NCI-H526 (cell line): ENCODE data around the gene WWC1.
A peak's percentile ranks its signal among the peaks of the same experiment; 100 is the strongest.
"Not testable (repeated sequence)": the region's sequence is repeated elsewhere in the genome, so short reads cannot be mapped to it uniquely, and the experiment has no call there.

Source experiments
- DNase-seq, 2 experiments: peaks; one replicate each; lab custom pipeline; 2025; lab: John Stamatoyannopoulos, UW

The WWC1 gene

DNA sequence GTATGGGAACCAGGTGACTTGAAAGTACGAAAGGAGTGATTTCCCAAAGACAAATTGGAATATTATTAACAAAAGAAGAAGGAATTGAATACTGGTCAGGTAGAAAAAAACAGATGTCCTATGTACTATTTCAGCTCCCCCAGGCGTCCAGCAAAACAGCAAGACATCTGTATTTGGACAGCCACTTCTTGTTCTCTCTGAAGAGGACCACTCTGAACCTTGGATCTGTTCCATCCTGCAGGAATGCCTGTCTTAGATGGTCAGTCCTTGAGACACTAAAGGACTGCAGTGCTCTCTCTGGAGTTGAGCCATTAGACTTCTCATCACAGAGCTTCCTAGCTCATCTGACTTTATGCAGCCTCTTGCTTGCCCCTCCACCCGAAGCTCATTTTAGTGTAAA, 120.4 kb downstream of the WWC1 start:
- DNase-seq, result no peak

DNA sequence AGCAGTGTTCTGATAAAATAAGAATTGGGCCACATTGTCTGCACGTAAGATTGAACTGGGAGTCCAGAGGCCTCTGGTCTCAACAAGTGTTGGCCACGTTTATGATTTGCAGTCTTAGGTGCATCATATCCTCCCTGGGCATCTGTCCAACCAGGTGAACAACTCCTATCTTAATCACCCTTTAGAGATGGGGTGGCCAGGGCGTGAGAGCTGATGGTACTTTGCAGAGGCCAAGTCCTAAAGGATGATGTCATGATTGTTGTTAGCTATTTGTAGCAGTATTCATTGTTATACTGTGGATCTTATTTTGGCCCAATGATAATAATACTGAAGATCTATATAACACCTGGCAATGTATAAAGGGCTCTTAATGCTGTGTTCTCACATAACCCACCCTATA, 121.6 kb downstream of the WWC1 start:
- no peak for DNase-seq

- DNase-seq, result no peak
Observed at GRCh38 chr5:168413596-168413995, 122.2 kb downstream of the WWC1 start.

DNA sequence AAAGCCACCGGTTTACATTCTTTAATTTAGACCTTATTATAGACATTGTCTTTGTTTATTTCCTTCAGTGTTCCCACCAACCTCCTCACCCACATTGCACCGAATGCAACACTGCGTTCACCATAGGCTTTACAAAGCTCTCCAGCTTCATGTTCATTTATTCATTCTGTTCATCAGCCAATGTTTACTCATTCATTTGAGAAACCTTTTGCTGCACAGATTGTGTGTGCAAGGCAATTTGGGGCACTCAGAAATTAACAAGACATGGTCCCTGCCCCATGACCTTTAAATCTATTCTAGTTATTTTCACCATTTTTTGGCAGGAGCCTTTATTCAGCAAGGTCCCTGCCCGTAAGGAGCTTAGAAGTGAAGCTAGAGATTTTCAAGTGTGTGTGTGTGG, 124.0 kb downstream of the WWC1 start:
- no peak for DNase-seq

- no peak for DNase-seq
Observed at GRCh38 chr5:168415971-168416370, 124.5 kb downstream of the WWC1 start.

DNA sequence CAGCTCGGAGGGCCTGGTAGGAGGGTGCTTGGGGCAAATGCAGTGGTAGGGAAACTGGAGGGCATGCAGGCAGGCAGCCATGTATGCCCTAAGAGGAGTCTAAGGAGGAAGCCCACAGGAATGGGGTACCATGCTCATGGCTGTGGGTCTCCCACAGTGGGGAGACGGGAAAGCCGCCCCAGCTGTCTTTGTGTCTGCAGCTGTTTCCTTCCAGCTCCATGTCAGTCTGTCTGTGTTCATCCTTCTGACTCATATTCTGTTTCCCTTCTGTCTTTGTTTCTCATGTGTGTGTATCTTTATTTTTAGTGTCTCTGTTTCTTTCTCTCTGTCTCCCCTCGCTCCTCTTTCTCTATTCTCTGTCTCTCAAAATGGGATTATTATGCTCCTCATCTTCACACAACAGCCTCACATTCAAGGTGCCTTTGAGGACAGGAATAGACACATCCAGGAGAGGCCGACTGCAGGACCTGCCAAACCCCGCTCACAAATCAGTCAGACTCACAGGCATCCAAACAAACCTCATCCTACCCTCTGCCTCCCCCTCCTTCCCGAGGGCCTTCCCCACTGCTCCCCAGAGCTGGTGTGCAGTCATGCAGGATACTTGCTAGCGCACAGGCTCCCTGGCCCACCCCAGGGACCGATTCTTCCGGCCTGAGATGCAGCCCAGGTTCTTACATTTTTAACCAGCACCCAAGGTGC, 126.4 kb downstream of the WWC1 start:
- DNase-seq, result no peak

- DNase-seq, result no peak
Observed at GRCh38 chr5:168420461-168420860, 129.0 kb downstream of the WWC1 start.

DNA sequence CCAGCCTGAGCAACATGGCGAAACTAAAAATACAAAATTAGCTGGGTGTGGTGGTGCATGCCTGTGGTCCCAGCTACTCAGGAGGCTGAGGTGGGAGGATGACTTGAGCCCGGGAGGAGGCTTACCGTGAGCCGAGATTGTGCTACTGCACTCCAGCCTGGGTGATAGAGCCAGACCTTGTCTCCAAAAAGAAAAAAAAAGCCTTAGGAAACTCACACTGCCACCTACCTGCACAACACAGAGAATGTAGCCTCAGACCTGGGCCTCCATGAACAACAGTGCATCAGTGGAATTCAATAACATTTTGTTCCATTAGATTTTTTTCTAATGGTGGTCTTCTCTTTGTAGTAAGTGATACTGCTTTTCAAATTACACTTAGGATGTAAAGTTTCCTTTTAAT, 131.0 kb downstream of the WWC1 start:
- peak in 1 of 2 experiments; percentile 15 for DNase-seq

- DNase-seq, result no peak
Observed at GRCh38 chr5:168423478-168423877, 132.0 kb downstream of the WWC1 start.

GRCh38 chr5:168423971-168424370, 132.5 kb downstream of the WWC1 start:
- no peak for DNase-seq

DNA sequence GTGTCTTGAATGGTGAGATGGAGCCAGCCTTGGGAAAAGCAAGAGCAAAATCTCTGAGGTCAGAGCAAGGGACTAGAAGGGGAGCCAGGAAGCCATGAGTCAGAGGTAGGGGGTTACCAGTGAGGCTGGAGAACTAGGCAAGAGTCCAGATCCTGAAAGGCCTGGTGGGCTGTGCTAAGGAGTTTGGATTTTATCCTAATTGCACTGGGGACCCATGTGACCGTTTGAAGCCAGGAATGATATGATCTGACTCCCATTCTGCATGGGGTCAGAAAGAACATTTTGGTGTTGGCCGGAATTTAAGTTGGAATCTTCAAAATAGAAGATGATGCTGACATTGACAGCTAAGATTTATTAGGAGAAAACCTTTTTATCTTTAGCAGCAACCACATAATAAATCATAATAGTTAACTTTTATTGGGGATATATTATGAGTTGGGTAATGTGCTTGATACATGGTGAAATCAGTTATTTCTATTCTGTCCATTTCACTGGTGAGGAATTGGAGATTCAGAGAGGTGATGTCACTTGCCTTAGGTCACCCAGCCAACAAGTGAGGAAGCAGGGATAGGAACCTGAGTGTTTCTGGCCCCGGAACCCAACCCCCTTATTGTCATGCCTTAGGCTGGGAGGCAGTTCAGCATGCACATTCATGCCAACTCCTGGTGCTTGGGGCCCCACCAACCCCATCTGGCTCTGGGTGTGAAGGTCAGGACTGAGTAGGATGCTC, 133.3 kb downstream of the WWC1 start:
- DNase-seq, result no peak

DNA sequence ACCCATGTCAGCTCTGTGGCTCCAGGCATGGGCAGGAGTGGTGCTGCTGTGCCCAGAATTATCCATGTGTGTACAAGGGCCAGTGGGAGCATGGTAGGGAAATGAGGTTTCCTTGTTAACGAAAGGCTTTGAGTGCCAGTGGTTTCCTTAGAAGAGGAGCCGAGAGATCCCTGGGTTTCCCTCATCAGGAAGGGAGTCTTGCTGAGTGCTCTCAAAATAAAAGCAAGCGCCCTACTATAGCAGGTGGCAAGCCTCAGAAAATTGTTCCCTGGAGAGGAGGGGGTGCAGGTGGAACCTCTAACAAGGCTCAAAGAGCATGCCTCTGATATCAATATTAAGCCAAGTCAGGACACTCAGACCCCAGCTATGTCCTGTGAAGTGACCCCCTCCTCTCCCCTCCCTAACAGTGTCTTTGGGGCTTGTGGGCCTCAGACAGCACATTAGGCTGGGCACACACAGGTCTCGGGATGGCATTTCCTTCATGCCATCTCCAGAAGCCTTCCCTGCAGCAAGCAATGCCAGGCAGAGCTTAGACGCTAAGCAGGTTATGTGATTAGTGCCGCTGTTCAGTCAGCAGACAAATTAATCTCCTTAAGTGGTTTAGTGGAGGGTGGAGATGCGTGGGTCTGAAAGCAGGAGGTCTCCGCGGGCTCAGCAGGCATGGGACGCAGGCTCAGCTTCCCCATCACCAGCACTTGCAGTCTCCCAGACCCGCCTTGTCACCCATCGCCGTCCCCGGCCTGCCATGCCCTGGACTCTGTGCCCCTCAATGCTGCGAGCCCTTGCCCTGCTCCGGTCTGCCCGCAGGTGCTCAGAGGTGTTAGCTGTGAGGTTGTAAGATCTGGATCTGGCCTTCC, 134.8 kb downstream of the WWC1 start:
- no peak for DNase-seq

DNA sequence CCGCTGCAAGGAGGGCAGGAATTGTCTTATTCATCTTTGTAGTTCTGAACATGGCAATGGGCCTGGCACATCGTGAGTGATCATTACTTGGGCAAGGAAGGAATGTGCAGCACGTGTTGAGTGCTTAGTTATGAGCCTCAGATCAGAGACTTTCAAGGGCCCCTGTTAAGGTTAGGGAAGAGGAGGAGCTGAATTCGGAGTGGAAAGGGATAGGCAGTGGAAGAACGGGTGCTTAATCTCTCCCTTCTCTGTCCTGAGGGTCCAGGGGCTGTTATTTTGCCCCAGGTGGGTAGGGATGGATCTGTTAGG, 135.4 kb downstream of the WWC1 start:
- DNase-seq, result no peak

GRCh38 chr5:168427224-168427623, 135.8 kb downstream of the WWC1 start:
- DNase-seq, result no peak

GRCh38 chr5:168428552-168428951, 137.1 kb downstream of the WWC1 start:
- no peak for DNase-seq

DNA sequence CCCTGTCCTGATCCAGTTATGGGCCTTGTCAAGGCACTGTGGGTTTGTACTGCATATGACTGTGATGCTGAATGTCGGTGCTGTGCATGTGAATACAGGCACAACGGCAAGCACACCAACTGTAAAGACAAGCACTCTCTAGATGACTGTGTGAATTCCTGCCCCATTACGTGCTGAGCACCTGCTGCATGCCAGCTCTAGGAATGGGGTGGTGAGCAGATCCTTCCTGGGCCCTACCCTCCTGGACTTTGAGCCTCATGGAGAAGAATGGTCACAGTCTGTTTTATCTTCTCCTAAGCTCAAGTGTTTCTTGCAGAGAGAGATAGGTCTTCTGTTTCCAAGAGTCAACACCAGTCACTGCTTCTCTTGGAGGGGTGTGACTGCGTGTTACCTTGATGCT, 138.9 kb downstream of the WWC1 start:
- DNase-seq, result no peak

DNA sequence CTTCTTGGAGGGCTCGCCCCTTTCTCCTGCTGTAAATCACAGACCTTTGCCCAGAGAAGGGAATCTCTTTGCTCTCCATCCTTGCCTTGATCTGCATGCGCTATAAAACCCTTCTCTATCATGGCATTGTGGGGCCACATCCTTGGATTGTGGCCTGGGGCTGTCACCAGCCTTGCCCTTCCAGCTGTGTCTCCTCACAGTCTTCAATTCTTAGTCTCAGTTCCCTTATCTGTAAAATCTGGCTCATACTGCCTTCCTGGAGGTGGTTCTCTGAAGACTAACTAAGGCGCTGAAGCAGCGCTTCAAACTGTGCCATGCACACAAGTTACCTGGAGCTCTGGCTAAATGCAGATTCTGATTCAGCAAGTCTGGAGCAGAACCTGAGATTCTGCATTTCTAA, 141.5 kb downstream of the WWC1 start:
- no peak for DNase-seq

DNA sequence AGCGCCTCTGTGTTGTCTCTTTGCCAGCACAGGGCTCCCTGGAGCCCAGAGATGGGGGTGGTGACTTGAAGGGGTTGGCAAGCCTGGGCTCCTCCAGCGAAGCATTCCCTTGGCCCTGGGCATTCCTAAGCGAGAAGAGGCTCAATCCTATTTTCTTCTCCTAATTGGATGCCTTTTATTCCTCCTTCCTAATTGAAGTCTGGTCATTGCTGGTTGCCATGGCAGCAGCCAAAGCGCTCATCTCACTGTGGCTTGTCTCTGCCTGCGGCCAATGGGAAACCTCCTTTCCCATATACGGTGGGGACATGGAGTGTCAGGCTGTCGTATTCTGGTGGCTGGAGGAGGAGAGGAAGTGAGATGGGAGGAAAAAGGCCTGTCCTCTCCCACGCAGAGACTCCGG, 142.6 kb downstream of the WWC1 start:
- DNase-seq, result no peak

- no peak for DNase-seq
Observed at GRCh38 chr5:168434746-168435321, 143.4 kb downstream of the WWC1 start.

DNA sequence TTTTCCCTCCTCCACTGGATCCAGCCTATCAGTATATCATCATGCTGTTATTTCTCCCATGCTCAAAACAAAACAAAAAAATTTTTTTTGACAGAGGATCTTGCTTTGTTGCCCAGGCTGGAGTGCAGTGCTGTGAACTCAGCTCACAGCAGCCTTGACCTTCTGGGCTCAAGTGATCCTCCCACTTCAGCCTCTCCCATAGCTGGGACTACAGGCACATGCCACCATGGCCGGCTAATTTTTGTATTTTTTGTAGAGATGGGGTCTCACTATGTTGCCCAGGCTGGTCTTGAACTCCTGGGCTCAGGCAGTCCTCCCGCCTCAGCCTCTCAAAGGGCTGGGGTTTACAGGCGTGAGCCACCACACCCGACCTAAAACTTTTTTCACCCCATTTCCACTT, 143.9 kb downstream of the WWC1 start:
- not testable (repeated sequence) for DNase-seq

DNA sequence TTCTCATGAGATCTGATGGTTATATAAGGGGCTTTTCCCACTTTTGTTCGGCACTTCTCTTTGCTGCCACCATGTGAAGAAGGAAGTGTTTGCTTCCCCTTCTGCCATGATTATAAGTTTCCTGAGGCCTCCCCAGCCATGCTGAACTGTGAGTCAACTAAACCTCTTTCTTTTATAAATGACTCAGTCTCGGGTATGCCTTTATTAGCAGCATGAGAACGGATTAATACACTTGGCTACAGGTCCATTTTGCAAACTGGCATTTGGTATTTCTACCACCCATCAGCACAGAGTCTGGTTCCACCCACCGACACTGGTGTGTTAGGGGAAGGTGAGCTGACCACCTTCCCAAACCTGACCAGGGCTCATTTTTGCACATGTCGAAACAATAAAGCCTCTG, 146.9 kb downstream of the WWC1 start:
- no peak for DNase-seq

DNA sequence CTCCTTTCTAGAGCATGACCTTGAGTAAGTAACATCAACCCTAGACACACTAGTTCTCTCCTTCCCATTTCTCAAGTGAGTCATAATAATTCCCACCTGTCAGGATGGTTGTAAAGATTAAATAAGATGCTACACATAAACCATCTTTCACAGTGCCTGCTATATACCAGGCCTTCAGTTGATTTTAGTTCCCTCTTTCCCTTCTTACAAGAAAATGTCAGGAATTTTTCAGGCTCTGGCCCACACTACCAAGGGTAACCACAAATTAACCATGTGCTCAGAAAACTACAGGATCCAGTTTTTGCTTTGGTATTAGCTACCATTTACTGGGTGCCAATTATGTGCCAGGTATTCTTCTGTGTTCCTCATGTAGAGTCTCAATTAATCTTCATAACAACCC, 152.1 kb downstream of the WWC1 start:
- no peak for DNase-seq
